Spleen (tissue), 7 donors: Measurements from ENCODE around the gene MYO9A.

Experiments
- CTCF ChIP-seq, 11 experiments: fragments of 200-600 bp in 7 of 11; fragments of 450-650 bp in 4 of 11; sonication (generic) in 4 of 11; IDR thresholded peaks in 8 of 11; conservative IDR thresholded peaks in 3 of 11; 1 replicate in 7 of 11; 2 replicates in 4 of 11; pipeline versions ENCODE4 v1.4.0 to v1.8.0; 2016 to 2021; ENCODE audit warnings: antibody characterized with exemption in 11 of 11, inconsistent platforms in 4 of 11, mild to moderate bottlenecking in 1 of 11
- POLR2A ChIP-seq, 3 donors: fragments of 450-650 bp; IDR thresholded peaks; one replicate each; pipeline ENCODE4 v1.5.1; 2017; ENCODE audit warnings: antibody characterized with exemption in 3 of 3, mild to moderate bottlenecking in 1 of 3
- POLR2AphosphoS5 ChIP-seq, 3 donors: sonication (generic); formaldehyde crosslinking; IDR thresholded peaks; one replicate each; pipeline ENCODE4 v1.5.1; 2017; ENCODE audit warnings: antibody characterized with exemption in 3 of 3
- donor health status: DM: no; HTN: no; CAD: no; lungs with moderate emphysema.
- donor health status: DM: no; HTN: no; CAD: no.
- donor health status: DM: no; HTN: no; CAD: no.

- TF ChIP-seq CTCF (IDR thresholded peaks at IDR 0.05 in 8 of 11, conservative IDR thresholded peaks at IDR 0.05 in 3 of 11), result no peak
- no peak for TF ChIP-seq POLR2A (IDR thresholded peaks at IDR 0.05)
- TF ChIP-seq POLR2AphosphoS5 (IDR thresholded peaks at IDR 0.05), result no peak
Observed at GRCh38 chr15:71823801-71824200, 294.1 kb downstream of the MYO9A start.
